Measurements from ENCODE around the gene NOP58.
"Not testable (repeated sequence)": the region's sequence is repeated elsewhere in the genome, so short reads cannot be mapped to it uniquely, and the experiment has no call there.

The NOP58 gene

DNA sequence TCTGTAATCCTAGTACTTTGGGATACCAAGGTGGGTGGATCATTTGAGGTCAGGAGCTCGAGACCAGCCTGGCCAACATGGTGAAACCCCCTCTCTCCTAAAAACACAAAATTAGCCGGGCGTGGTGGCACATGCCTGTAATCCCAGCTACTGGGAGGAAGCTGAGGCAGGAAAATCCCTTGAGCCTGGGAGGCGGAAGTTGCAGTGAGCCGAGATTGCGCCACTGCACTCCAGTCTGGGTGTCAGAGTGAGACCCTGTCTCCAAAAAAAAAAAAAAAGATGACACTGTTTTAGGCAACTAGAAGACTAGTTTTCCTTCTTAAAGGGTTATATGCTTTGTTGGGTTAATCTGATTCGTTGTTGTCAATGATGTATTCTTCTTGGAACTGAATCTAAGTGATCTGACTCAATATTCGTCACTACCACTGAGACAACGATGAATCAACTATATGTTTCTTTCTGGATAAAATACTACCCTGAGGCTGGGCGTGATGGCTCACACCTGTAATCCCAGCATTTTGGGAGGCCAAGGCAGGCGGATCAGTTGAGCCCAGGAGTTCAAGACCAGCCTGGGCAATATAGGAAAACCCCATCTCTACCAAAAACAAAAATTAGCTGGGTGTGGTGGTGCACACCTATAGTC is 10.6 kb downstream of the NOP58 start:
- not testable (repeated sequence) for H2BK15ac ChIP-seq (ENCODE audit: low read length); H3K4me3 ChIP-seq (ENCODE audit: low read length in 2 of 2); H3K27ac ChIP-seq (replicated peaks; ENCODE audit: low read length); H3K9me3 ChIP-seq (replicated peaks in 1 of 2; ENCODE audit: control insufficient read depth in 2 of 2, insufficient read depth in 1 of 2, low read depth in 1 of 2, low read length in 2 of 2); H3K9ac ChIP-seq (ENCODE audit: low read depth, low read length, poor library complexity); DNase-seq (ENCODE audit: low spot score); H3K14ac ChIP-seq (ENCODE audit: low read length); H3K4me1 ChIP-seq (ENCODE audit: control insufficient read depth in 2 of 2, insufficient read depth in 1 of 2, low read depth in 1 of 2, low read length in 2 of 2); H2BK120ac ChIP-seq (ENCODE audit: low read depth, low read length); H4K91ac ChIP-seq (ENCODE audit: low read depth, low read length, poor library complexity); H3K18ac ChIP-seq (ENCODE audit: low read length); H3K23ac ChIP-seq (ENCODE audit: low read depth, low read length, poor library complexity); H2AK5ac ChIP-seq (ENCODE audit: low read depth, low read length); H3K4me2 ChIP-seq (ENCODE audit: insufficient read depth, low read length, poor library complexity, severe bottlenecking); H2BK5ac ChIP-seq (ENCODE audit: low read length); H4K8ac ChIP-seq (ENCODE audit: low read depth, low read length); H2BK12ac ChIP-seq (ENCODE audit: low read length); H3K79me1 ChIP-seq (ENCODE audit: low read depth, low read length); H3K27me3 ChIP-seq (ENCODE audit: control insufficient read depth in 3 of 3, insufficient read depth in 3 of 3, low read depth in 1 of 3, low read length in 3 of 3); H3K4ac ChIP-seq (ENCODE audit: low read length); H2AFZ ChIP-seq (ENCODE audit: low read length)
- no CpG with 5 or more reads among the region's 11 CpGs for WGBS, 2 donors (ENCODE audit: extremely low coverage in 2 of 2, insufficient read length in 2 of 2, insufficient replicate concordance in 1 of 2)
- peaks cover 24 to 68% of the 10 kb centered on the region in 2 donors for H3K36me3 ChIP-seq (replicated peaks in 1 of 2; ENCODE audit: control insufficient read depth in 2 of 2, insufficient read depth in 2 of 2, low read length in 2 of 2)

DNA sequence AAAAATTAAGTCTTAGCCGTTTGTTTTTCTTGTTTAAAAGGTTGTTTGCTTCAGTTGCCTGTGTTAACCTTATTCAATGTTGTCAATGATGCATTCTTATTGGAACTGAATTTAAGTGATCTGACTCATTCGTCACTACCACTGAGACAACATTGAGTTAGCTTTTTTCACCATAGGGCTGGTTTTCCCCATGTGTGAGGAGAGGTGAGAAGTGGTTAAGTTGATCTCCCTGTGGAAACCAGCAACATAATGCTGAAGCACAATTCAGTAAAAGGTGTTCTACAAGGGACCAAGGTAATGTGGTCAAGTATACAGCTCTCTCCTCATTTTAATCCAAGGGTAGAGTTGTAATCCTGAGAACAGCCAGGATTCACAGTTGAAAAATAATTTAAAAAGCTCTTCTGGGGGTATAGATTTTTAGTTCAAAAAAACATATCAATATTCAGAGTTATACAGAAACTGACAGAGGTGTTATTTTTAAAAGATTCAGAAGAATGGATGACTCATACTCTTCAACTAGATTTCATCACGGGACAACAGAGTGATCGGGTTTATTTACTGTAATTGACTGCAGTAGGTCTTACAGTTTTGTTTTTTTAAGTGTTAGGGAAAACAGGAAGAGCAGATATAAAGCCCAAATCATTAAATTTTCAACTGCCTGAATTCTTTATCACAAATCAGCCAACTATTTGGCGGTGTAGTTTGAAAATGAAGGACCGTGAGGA is 12.6 kb downstream of the NOP58 start:
- H3K27ac ChIP-seq (replicated peaks; ENCODE audit: low read length), result no peak overlapping the region
- DNase-seq (ENCODE audit: low spot score), result no peak
- no peak overlapping the region for H3K4me2 ChIP-seq (ENCODE audit: insufficient read depth, low read length, poor library complexity, severe bottlenecking)

GRCh38 chr2:202278944-202279343 is 13.4 kb downstream of the NOP58 start:
- Histone ChIP-seq H3K9ac (ENCODE audit: low read depth, low read length, poor library complexity) (no peak overlapping the region), H2BK120ac (ENCODE audit: low read depth, low read length) (no peak overlapping the region), H3K4me2 (ENCODE audit: insufficient read depth, low read length, poor library complexity, severe bottlenecking) (no peak overlapping the region), H3K27me3 (ENCODE audit: control insufficient read depth in 3 of 3, insufficient read depth in 3 of 3, low read depth in 1 of 3, low read length in 3 of 3) (no peaks in the 10 kb centered on the region), H3K27ac (replicated peaks; ENCODE audit: low read length) (no peak overlapping the region), H3K4ac (ENCODE audit: low read length) (no peak overlapping the region), H3K23ac (ENCODE audit: low read depth, low read length, poor library complexity) (no peak overlapping the region), H2AFZ (ENCODE audit: low read length) (no peak overlapping the region), H2BK15ac (ENCODE audit: low read length) (no peak overlapping the region), H4K8ac (ENCODE audit: low read depth, low read length) (no peak overlapping the region), H4K91ac (ENCODE audit: low read depth, low read length, poor library complexity) (no peak overlapping the region), H2BK12ac (ENCODE audit: low read length) (no peak overlapping the region), H3K4me3 (ENCODE audit: low read length in 2 of 2) (no peak overlapping the region), H3K9me3 (replicated peaks in 1 of 2; ENCODE audit: control insufficient read depth in 2 of 2, insufficient read depth in 1 of 2, low read depth in 1 of 2, low read length in 2 of 2) (no peaks in the 10 kb centered on the region), H3K4me1 (ENCODE audit: control insufficient read depth in 2 of 2, insufficient read depth in 1 of 2, low read depth in 1 of 2, low read length in 2 of 2) (no peaks in the 10 kb centered on the region), H3K14ac (ENCODE audit: low read length) (no peak overlapping the region), H2BK5ac (ENCODE audit: low read length) (no peak overlapping the region), H3K36me3 (replicated peaks in 1 of 2; ENCODE audit: control insufficient read depth in 2 of 2, insufficient read depth in 2 of 2, low read length in 2 of 2) (peaks cover 31 to 92% of the 10 kb centered on the region in 2 donors), H2AK5ac (ENCODE audit: low read depth, low read length) (no peak overlapping the region), H3K79me1 (ENCODE audit: low read depth, low read length) (peaks cover 5% of the 10 kb centered on the region), H3K18ac (ENCODE audit: low read length) (no peak overlapping the region)
- no peak for DNase-seq (ENCODE audit: low spot score)
- WGBS, 2 donors (ENCODE audit: extremely low coverage in 2 of 2, insufficient read length in 2 of 2, insufficient replicate concordance in 1 of 2), result no CpG with 5 or more reads among the region's 1 CpG

More for the DNA sequence above, 12.6 kb downstream of the NOP58 start:
- Histone ChIP-seq H3K4me1 (ENCODE audit: control insufficient read depth in 2 of 2, insufficient read depth in 1 of 2, low read depth in 1 of 2, low read length in 2 of 2) (no peaks in the 10 kb centered on the region), H3K23ac (ENCODE audit: low read depth, low read length, poor library complexity) (no peak overlapping the region), H4K8ac (ENCODE audit: low read depth, low read length) (no peak overlapping the region), H3K18ac (ENCODE audit: low read length) (no peak overlapping the region), H3K36me3 (replicated peaks in 1 of 2; ENCODE audit: control insufficient read depth in 2 of 2, insufficient read depth in 2 of 2, low read length in 2 of 2) (peaks cover 31 to 84% of the 10 kb centered on the region in 2 donors), H2BK120ac (ENCODE audit: low read depth, low read length) (no peak overlapping the region), H2BK5ac (ENCODE audit: low read length) (no peak overlapping the region), H3K79me1 (ENCODE audit: low read depth, low read length) (peaks cover 5% of the 10 kb centered on the region), H3K27me3 (ENCODE audit: control insufficient read depth in 3 of 3, insufficient read depth in 3 of 3, low read depth in 1 of 3, low read length in 3 of 3) (no peaks in the 10 kb centered on the region), H3K4me3 (ENCODE audit: low read length in 2 of 2) (no peak overlapping the region), H3K9ac (ENCODE audit: low read depth, low read length, poor library complexity) (no peak overlapping the region), H3K4ac (ENCODE audit: low read length) (no peak overlapping the region), H2AFZ (ENCODE audit: low read length) (no peak overlapping the region), H3K9me3 (replicated peaks in 1 of 2; ENCODE audit: control insufficient read depth in 2 of 2, insufficient read depth in 1 of 2, low read depth in 1 of 2, low read length in 2 of 2) (no peaks in the 10 kb centered on the region), H2BK15ac (ENCODE audit: low read length) (no peak overlapping the region), H3K14ac (ENCODE audit: low read length) (no peak overlapping the region), H2AK5ac (ENCODE audit: low read depth, low read length) (no peak overlapping the region), H2BK12ac (ENCODE audit: low read length) (no peak overlapping the region), H4K91ac (ENCODE audit: low read depth, low read length, poor library complexity) (no peak overlapping the region)
- WGBS, 2 donors (ENCODE audit: extremely low coverage in 2 of 2, insufficient read length in 2 of 2, insufficient replicate concordance in 1 of 2), result no CpG with 5 or more reads among the region's 6 CpGs

DNA sequence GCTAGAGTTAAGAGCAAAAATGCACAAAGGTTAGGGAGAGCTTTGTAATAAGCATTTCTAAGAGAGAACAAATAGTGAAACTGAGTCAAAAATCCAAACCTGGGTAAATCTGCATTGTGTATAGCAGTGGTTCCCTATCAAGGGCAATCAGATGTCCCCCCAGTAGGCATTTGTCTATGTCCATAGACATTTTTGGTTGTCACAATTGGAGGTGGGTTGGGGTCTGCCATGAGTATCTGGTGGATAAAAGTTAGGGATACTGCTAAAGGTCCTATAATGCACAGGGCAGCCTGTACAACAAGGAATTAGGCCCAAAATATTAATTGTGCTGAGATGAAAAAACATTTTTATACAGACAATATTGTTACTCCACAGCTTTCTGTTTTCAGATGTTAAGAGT is 21.0 kb downstream of the NOP58 start:
- Histone ChIP-seq H3K9me3 (replicated peaks in 1 of 2; ENCODE audit: control insufficient read depth in 2 of 2, insufficient read depth in 1 of 2, low read depth in 1 of 2, low read length in 2 of 2) (no peaks in the 10 kb centered on the region), H4K8ac (ENCODE audit: low read depth, low read length) (no peak overlapping the region), H3K27ac (replicated peaks; ENCODE audit: low read length) (no peak overlapping the region), H2BK12ac (ENCODE audit: low read length) (no peak overlapping the region), H3K4me1 (ENCODE audit: control insufficient read depth in 2 of 2, insufficient read depth in 1 of 2, low read depth in 1 of 2, low read length in 2 of 2) (no peaks in the 10 kb centered on the region), H2AK5ac (ENCODE audit: low read depth, low read length) (no peak overlapping the region), H2BK15ac (ENCODE audit: low read length) (no peak overlapping the region), H4K91ac (ENCODE audit: low read depth, low read length, poor library complexity) (no peak overlapping the region), H3K23ac (ENCODE audit: low read depth, low read length, poor library complexity) (no peak overlapping the region), H3K36me3 (replicated peaks in 1 of 2; ENCODE audit: control insufficient read depth in 2 of 2, insufficient read depth in 2 of 2, low read length in 2 of 2) (peaks cover 33 to 96% of the 10 kb centered on the region in 2 donors), H3K4me2 (ENCODE audit: insufficient read depth, low read length, poor library complexity, severe bottlenecking) (no peak overlapping the region), H3K79me1 (ENCODE audit: low read depth, low read length) (no peaks in the 10 kb centered on the region), H3K9ac (ENCODE audit: low read depth, low read length, poor library complexity) (no peak overlapping the region), H3K14ac (ENCODE audit: low read length) (no peak overlapping the region), H3K4ac (ENCODE audit: low read length) (no peak overlapping the region), H2BK5ac (ENCODE audit: low read length) (no peak overlapping the region), H3K27me3 (ENCODE audit: control insufficient read depth in 3 of 3, insufficient read depth in 3 of 3, low read depth in 1 of 3, low read length in 3 of 3) (no peaks in the 10 kb centered on the region), H2BK120ac (ENCODE audit: low read depth, low read length) (no peak overlapping the region), H3K18ac (ENCODE audit: low read length) (no peak overlapping the region), H2AFZ (ENCODE audit: low read length) (no peak overlapping the region), H3K4me3 (ENCODE audit: low read length in 2 of 2) (no peak overlapping the region)
- DNase-seq (ENCODE audit: low spot score), result no peak

Measured in neuronal stem cell (in vitro differentiated cells).